GM21381 (cell line): Measurements from ENCODE around the gene TRAPPC13.
"Not testable (repeated sequence)": the region's sequence is repeated elsewhere in the genome, so short reads cannot be mapped to it uniquely, and the experiment has no call there.

Experiments
- ATAC-seq: cut with Tn5 transposase; IDR thresholded peaks from one replicate; pipeline ENCODE4 v1.9.1; 2021; ENCODE audit warnings: mild to moderate bottlenecking, moderate library complexity; ENCODE audit not compliant: unreplicated experiment

TRAPPC13 gene

GRCh38 chr5:65674749-65675148, 49.9 kb downstream of the TRAPPC13 start:
- ATAC-seq = no peak

- ATAC-seq = not testable (repeated sequence)
Observed at GRCh38 chr5:65676056-65676455, 51.2 kb downstream of the TRAPPC13 start.

GRCh38 chr5:65682148-65682547, 57.3 kb downstream of the TRAPPC13 start:
- no peak for ATAC-seq

GRCh38 chr5:65693121-65693520, 68.3 kb downstream of the TRAPPC13 start:
- ATAC-seq = no peak

GRCh38 chr5:65695162-65695755, 70.4 kb downstream of the TRAPPC13 start:
- ATAC-seq = no peak

GRCh38 chr5:65695896-65696295, 71.1 kb downstream of the TRAPPC13 start:
- no peak for ATAC-seq

GRCh38 chr5:65696892-65697291, 72.1 kb downstream of the TRAPPC13 start:
- ATAC-seq = no peak

GRCh38 chr5:65699338-65699737, 74.5 kb downstream of the TRAPPC13 start:
- no peak for ATAC-seq

- ATAC-seq = no peak
Observed at GRCh38 chr5:65702036-65702435, 77.2 kb downstream of the TRAPPC13 start.

GRCh38 chr5:65704621-65705239, 79.9 kb downstream of the TRAPPC13 start:
- no peak for ATAC-seq

- no peak for ATAC-seq
Observed at GRCh38 chr5:65707663-65708062, 82.8 kb downstream of the TRAPPC13 start.

GRCh38 chr5:65708145-65708544, 83.3 kb downstream of the TRAPPC13 start:
- ATAC-seq = no peak
